Measurements from ENCODE around the gene EML1.

EML1 gene

GRCh38 chr14:99930420-99931274 is 137.4 kb downstream of the EML1 start:
- H3K4me3 ChIP-seq (ENCODE audit: low read length): no peak overlapping the region
- no peak for TF ChIP-seq ZNF274 (IDR thresholded peaks at IDR 0.05; ENCODE audit: low read depth, low read length)

GRCh38 chr14:99931308-99931707 is 138.1 kb downstream of the EML1 start:
- H3K4me3 ChIP-seq (ENCODE audit: low read length): no peak overlapping the region
- TF ChIP-seq ZNF274 (IDR thresholded peaks at IDR 0.05; ENCODE audit: low read depth, low read length): no peak

- H3K4me3 ChIP-seq (ENCODE audit: low read length): no peak overlapping the region
- no peak for TF ChIP-seq ZNF274 (IDR thresholded peaks at IDR 0.05; ENCODE audit: low read depth, low read length)
These were observed 142.8 kb downstream of the EML1 start for GRCh38 chr14:99936056-99936455.

GRCh38 chr14:99936738-99937474 is 143.7 kb downstream of the EML1 start:
- H3K4me3 ChIP-seq (ENCODE audit: low read length): no peak overlapping the region
- no peak for TF ChIP-seq ZNF274 (IDR thresholded peaks at IDR 0.05; ENCODE audit: low read depth, low read length)

- H3K4me3 ChIP-seq (ENCODE audit: low read length): no peak overlapping the region
- no peak for TF ChIP-seq ZNF274 (IDR thresholded peaks at IDR 0.05; ENCODE audit: low read depth, low read length)
These were observed 144.4 kb downstream of the EML1 start for GRCh38 chr14:99937475-99938244.

- no peak for TF ChIP-seq ZNF274 (IDR thresholded peaks at IDR 0.05; ENCODE audit: low read depth, low read length)
- no peak overlapping the region for H3K4me3 ChIP-seq (ENCODE audit: low read length)
These were observed 145.2 kb downstream of the EML1 start for GRCh38 chr14:99938376-99938775.

GRCh38 chr14:99938896-99939295 is 145.7 kb downstream of the EML1 start:
- TF ChIP-seq ZNF274 (IDR thresholded peaks at IDR 0.05; ENCODE audit: low read depth, low read length): no peak

GRCh38 chr14:99939421-99939820 is 146.2 kb downstream of the EML1 start:
- no peak for TF ChIP-seq ZNF274 (IDR thresholded peaks at IDR 0.05; ENCODE audit: low read depth, low read length)
- no peak overlapping the region for H3K4me3 ChIP-seq (ENCODE audit: low read length)

More at GRCh38 chr14:99938896-99939295, 145.7 kb downstream of the EML1 start:
- no peak overlapping the region for H3K4me3 ChIP-seq (ENCODE audit: low read length)

- TF ChIP-seq ZNF274 (IDR thresholded peaks at IDR 0.05; ENCODE audit: low read depth, low read length): no peak
- H3K4me3 ChIP-seq (ENCODE audit: low read length): no peak overlapping the region
These were observed 146.9 kb downstream of the EML1 start for GRCh38 chr14:99940064-99940463.

- H3K4me3 ChIP-seq (ENCODE audit: low read length): no peak overlapping the region
- TF ChIP-seq ZNF274 (IDR thresholded peaks at IDR 0.05; ENCODE audit: low read depth, low read length): no peak
These were observed 148.0 kb downstream of the EML1 start for GRCh38 chr14:99941211-99941610.

GRCh38 chr14:99943620-99944019 is 150.4 kb downstream of the EML1 start:
- no peak for TF ChIP-seq ZNF274 (IDR thresholded peaks at IDR 0.05; ENCODE audit: low read depth, low read length)
- H3K4me3 ChIP-seq (ENCODE audit: low read length): no peak overlapping the region

- TF ChIP-seq ZNF274 (IDR thresholded peaks at IDR 0.05; ENCODE audit: low read depth, low read length): no peak
- no peak overlapping the region for H3K4me3 ChIP-seq (ENCODE audit: low read length)
These were observed 151.0 kb downstream of the EML1 start for GRCh38 chr14:99944241-99944651.

GRCh38 chr14:99945732-99946651 is 152.8 kb downstream of the EML1 start:
- no peak overlapping the region for H3K4me3 ChIP-seq (ENCODE audit: low read length)

More at GRCh38 chr14:99945732-99946651, 152.8 kb downstream of the EML1 start:
- TF ChIP-seq ZNF274 (IDR thresholded peaks at IDR 0.05; ENCODE audit: low read depth, low read length): no peak

Measured in GM08714 (cell line).